GM12878 (cell line): ENCODE data around the gene TOPORS. TPM values are rescaled to one million over a fixed set of nuclear protein-coding genes. Genes with fewer than 3 reads are reported as not detected.

ENCODE experiments used
- ATAC-seq: fragments of 200-7000 bp; cut with Tn5 transposase; 3 replicates; pipeline ENCODE4 v1.9.1; 2020; ENCODE audit warnings: mild to moderate bottlenecking, moderate library complexity
- BruUV-seq: library from RNA; stranded (reverse); fragments of 400-500 nt; replicated peaks from 2 replicates; lab custom pipeline; 2021; lab: Mats Ljungman, UMichigan
- CTCF ChIA-PET: fragments of 300-600 bp; sonication (Branson Sonifier 250); formaldehyde crosslinking; extraction: SDS; loops from one replicate; lab custom pipeline; 2021; ENCODE audit warnings: inconsistent platforms; lab: Yijun Ruan, JAX
- POLR2A ChIA-PET: fragments of 350-600 bp; formaldehyde crosslinking; extraction: SDS; loops from one replicate; lab custom pipeline; 2021; ENCODE audit warnings: inconsistent platforms; lab: Charles Lee
- RAD21 ChIA-PET: fragments of 300-600 bp; sonication (Branson Sonifier 250); formaldehyde crosslinking; loops from one replicate; lab custom pipeline; 2023; ENCODE audit warnings: antibody characterized with exemption; ENCODE audit not compliant: unreplicated experiment; lab: Charles Lee
- SMC1A ChIA-PET: fragments of 300-600 bp; sonication (Branson Sonifier 250); formaldehyde crosslinking; loops from one replicate; lab custom pipeline; 2023; ENCODE audit not compliant: unreplicated experiment, uncharacterized antibody; lab: Charles Lee
- DNase-seq: peaks from one replicate; pipeline ENCODE4 v3.0.0-alpha.2; 2011; ENCODE audit warnings: low read depth, low spot score
- FAIRE-seq: peaks from 3 replicates; lab custom pipeline; 2011; peaks lifted over from hg19 to GRCh38; lab: Jason Lieb, UNC
- H2AFZ ChIP-seq: 2 replicates; pipeline ENCODE4 v1.6.0; 2011; ENCODE audit warnings: low read depth, low read length, control low read depth; ENCODE audit not compliant: control insufficient read depth
- H3K27ac ChIP-seq: 2 replicates; pipeline ENCODE4 v1.5.1; 2011; ENCODE audit warnings: control low read depth; ENCODE audit not compliant: control insufficient read depth, insufficient read depth
- H3K27me3 ChIP-seq, 2 experiments: replicated peaks in 1 of 2; 2 replicates each; pipeline versions ENCODE4 v1.6.0 to v1.6.1; 2011; ENCODE audit warnings: low read length in 1 of 2; ENCODE audit not compliant: control insufficient read depth in 2 of 2, insufficient read depth in 2 of 2
- H3K36me3 ChIP-seq, 2 experiments: 2 replicates each; pipeline ENCODE4 v1.5.1; 2011; ENCODE audit warnings: low read length in 1 of 2; ENCODE audit not compliant: control insufficient read depth in 2 of 2, insufficient read depth in 2 of 2
- H3K4me1 ChIP-seq: 2 replicates; pipeline ENCODE4 v1.6.1; 2011; ENCODE audit warnings: mild to moderate bottlenecking, low read length, moderate library complexity, mixed read lengths; ENCODE audit not compliant: control insufficient read depth, insufficient read depth
- H3K4me2 ChIP-seq: 2 replicates; pipeline ENCODE4 v1.6.0; 2011; ENCODE audit warnings: control low read depth; ENCODE audit not compliant: control insufficient read depth, insufficient read depth
- H3K4me3 ChIP-seq: fragments of 200-600 bp; sonication (generic); 2 replicates; pipeline ENCODE4 v1.5.1; 2016
- H3K79me2 ChIP-seq: 2 replicates; pipeline ENCODE4 v1.6.0; 2011; ENCODE audit warnings: low read length; ENCODE audit not compliant: control insufficient read depth, insufficient read depth
- H3K9ac ChIP-seq: 2 replicates; pipeline ENCODE4 v1.8.0; 2011; ENCODE audit warnings: low read length, control low read depth, mixed read lengths; ENCODE audit not compliant: control insufficient read depth, insufficient read depth
- H3K9me3 ChIP-seq: replicated peaks from 3 replicates; pipeline ENCODE4 v1.5.1; 2011; ENCODE audit warnings: mild to moderate bottlenecking, low read length; ENCODE audit not compliant: control insufficient read depth, insufficient read depth
- H4K20me1 ChIP-seq: 2 replicates; pipeline ENCODE4 v1.6.0; 2011; ENCODE audit not compliant: control insufficient read depth, insufficient read depth
- ATF3 ChIP-seq: IDR thresholded peaks from 2 replicates; pipeline ENCODE4 v1.6.1; 2011; ENCODE audit warnings: low read depth, mild to moderate bottlenecking, low read length, moderate library complexity, borderline replicate concordance; ENCODE audit errors: extremely low read depth
- BCL11A ChIP-seq: IDR thresholded peaks from 2 replicates; pipeline ENCODE4 v1.6.1; 2011; ENCODE audit warnings: low read depth, low read length
- FOXM1 ChIP-seq: IDR thresholded peaks from 2 replicates; pipeline ENCODE4 v1.6.1; 2012; ENCODE audit warnings: low read depth, mild to moderate bottlenecking, inconsistent platforms, low read length, moderate library complexity
- KAT2A ChIP-seq: conservative IDR thresholded peaks from 2 replicates; pipeline ENCODE4 v1.6.1; 2011; ENCODE audit warnings: low read depth, low read length; ENCODE audit not compliant: control insufficient read depth
- NRF1 ChIP-seq: conservative IDR thresholded peaks from 2 replicates; pipeline ENCODE4 v1.6.1; 2011; ENCODE audit warnings: mild to moderate bottlenecking, low read depth, low read length, improper control_type of control experiment
- RELA ChIP-seq: fragments of 450-650 bp; IDR thresholded peaks from 2 replicates; pipeline ENCODE4 v1.8.0; 2014; ENCODE audit warnings: borderline replicate concordance; ENCODE audit not compliant: partially characterized antibody
- REST ChIP-seq: IDR thresholded peaks from 2 replicates; pipeline ENCODE4 v1.6.1; 2012; ENCODE audit warnings: mild to moderate bottlenecking, low read depth, low read length
- RFX5 ChIP-seq: IDR thresholded peaks from 2 replicates; pipeline ENCODE4 v1.6.1; 2011; ENCODE audit warnings: low read depth, low read length, improper control_type of control experiment
- TCF12 ChIP-seq: IDR thresholded peaks from 2 replicates; pipeline ENCODE4 v1.6.1; 2011; ENCODE audit warnings: low read depth, mild to moderate bottlenecking, low read length
- YBX1 ChIP-seq: fragments of 450-650 bp; IDR thresholded peaks from 2 replicates; pipeline ENCODE4 v1.6.1; 2016; ENCODE audit warnings: antibody characterized with exemption
- ZNF592 ChIP-seq: fragments of 450-650 bp; IDR thresholded peaks from 2 replicates; pipeline ENCODE4 v1.6.1; 2017; ENCODE audit warnings: mild to moderate bottlenecking, moderate library complexity
- WGBS: methylation state at CpG from one replicate; pipeline ENCODE4 v1.1.6; 2016; ENCODE audit warnings: low lambda C conversion rate; ENCODE audit not compliant: insufficient replicate concordance, insufficient coverage; ENCODE audit errors: missing lambda C conversion rate; 5-methylcytosine and 5-hydroxymethylcytosine counted together
- in situ Hi-C: fragments of 300-500 bp; cut with MboI; formaldehyde crosslinking; loops from 9 replicates; pipeline ENCODE4 v1.14.3; 2018; ENCODE audit warnings: mixed read lengths
- intact Hi-C: fragments of 100-400 bp; cut with micrococcal nuclease; formaldehyde crosslinking; loops from one replicate; pipeline ENCODE4 v1.14.2; 2022; ENCODE audit not compliant: unreplicated experiment
- polyA plus RNA-seq, 11 experiments: library from polyadenylated mRNA; depleted of rRNA in 4 of 11; unstranded in 6 of 11; stranded (reverse) in 5 of 11; fragments of >200 nt; fragmentation: Nextera tagmentation in 4 of 11; fragmentation: Illumina TruSeq in 1 of 11; extraction: Ambion mirVana in 4 of 11; extraction: Trizol in 1 of 11; gene quantifications; 1 replicate in 1 of 11; 2 replicates in 10 of 11; pipeline versions ENCODE4 v1.2.1 to v1.2.3, GENCODE V29; 2011 to 2016; ENCODE audit warnings: inconsistent platforms in 2 of 11, missing spikeins in 2 of 11, low read depth in 1 of 11
- total RNA-seq, 4 experiments: library from RNA; depleted of rRNA in 3 of 4; stranded (reverse); fragments of >200 nt in 3 of 4; fragmentation: Illumina TruSeq in 1 of 4; extraction: Trizol in 1 of 4; gene quantifications; 2 replicates each; pipeline versions ENCODE4 v1.2.1 to v1.2.3, GENCODE V29; 2013 to 2021
- TF ChIP-seq, protein P1 (sequence below): IDR thresholded peaks from 2 replicates; pipeline ENCODE4 v1.6.1; 2011; ENCODE audit warnings: mild to moderate bottlenecking, low read depth, low read length, moderate library complexity; ENCODE audit not compliant: insufficient replicate concordance

The TOPORS gene
- total and polyA plus RNA-seq, 10 of the 15 experiments (the other 5 are each of a cell fraction or from before 2014, with no cell fraction given): 6.0 to 27.8 (median 14.3) TPM

DNA sequence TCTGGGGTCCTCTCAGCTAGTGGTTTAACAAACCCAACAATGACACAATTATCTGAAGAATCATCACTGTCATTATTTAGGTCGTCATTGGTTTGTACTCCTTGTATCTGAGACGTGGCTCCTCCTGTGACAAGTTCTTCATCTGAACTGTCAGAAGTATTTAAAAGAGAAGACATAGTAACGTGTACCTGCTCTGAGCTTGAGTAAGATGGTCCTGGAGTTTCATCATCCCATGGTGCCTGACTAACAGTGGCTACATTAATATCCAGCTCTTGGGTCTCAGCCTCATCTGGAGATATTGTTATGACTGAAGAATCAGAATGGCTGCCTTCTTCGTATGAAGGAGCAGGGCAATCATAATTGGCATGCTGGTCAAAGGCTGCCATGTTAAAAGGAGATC, 9.3 kb downstream of the TOPORS start (continued):
- TF ChIP-seq ZNF592 (no peak), NRF1 (no peak), YBX1 (no peak)
- TF ChIP-seq, all 136 proteins: peak for 0

DNA sequence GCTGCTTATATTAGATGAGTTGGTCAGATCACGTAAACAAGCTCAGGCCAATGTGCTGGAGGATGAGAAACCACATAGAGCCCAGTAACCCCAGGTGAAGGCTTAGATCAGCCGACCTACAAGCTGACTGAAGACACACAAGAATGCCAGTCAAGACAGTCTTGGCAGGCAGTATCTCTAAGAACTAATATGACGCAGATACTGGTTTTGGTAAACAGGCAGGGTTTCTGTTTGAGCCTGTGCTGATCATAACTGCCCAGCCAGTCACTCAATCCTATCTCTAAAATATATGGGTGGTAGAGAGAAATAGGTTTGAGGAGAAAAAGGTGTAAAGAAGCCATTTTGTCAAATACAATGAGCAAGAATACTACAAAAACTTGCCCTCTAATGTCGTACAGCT, 18.6 kb downstream of the TOPORS start:
- SMC1A ChIA-PET: no interaction called here
- Histone ChIP-seq H3K36me3 (no peaks in the 10 kb centered on the region), H3K9me3 (no peaks in the 10 kb centered on the region; the same call in 2 of the 3 replicates), H3K4me2 (no peak overlapping the region), H4K20me1 (no peaks in the 10 kb centered on the region), H3K79me2 (no peaks in the 10 kb centered on the region), H3K27ac (no peak overlapping the region), H3K4me3 (no peak overlapping the region), H3K27me3 (no peaks in the 10 kb centered on the region), H3K9ac (no peak overlapping the region), H3K4me1 (no peaks in the 10 kb centered on the region), H2AFZ (no peak overlapping the region)
- ATAC-seq (no peak), FAIRE-seq (no peak), DNase-seq (no peak)
- RAD21 ChIA-PET: no interaction called here
- CTCF ChIA-PET: interaction anchor here (0.7 to 1.8 kb wide), 3 partner anchors 9 to 46 kb away, joined by 3 to 5 read pairs (median 3); no protein-coding TSS in a partner anchor
- WGBS: 97% methylated on average over 4 of the region's 4 CpGs
- no TSS peak for BruUV-seq
- POLR2A ChIA-PET: no interaction called here
- intact Hi-C loops (no loop called here), in situ Hi-C loops (no loop called here)
- no peak for TF ChIP-seq KAT2A
- TF ChIP-seq RFX5: no peak
- TF ChIP-seq FOXM1: no peak
- no peak for TF ChIP-seq ATF3
- TF ChIP-seq RELA: no peak
- no peak for TF ChIP-seq REST
- TF ChIP-seq BCL11A: no peak
- TF ChIP-seq, protein P1, sequence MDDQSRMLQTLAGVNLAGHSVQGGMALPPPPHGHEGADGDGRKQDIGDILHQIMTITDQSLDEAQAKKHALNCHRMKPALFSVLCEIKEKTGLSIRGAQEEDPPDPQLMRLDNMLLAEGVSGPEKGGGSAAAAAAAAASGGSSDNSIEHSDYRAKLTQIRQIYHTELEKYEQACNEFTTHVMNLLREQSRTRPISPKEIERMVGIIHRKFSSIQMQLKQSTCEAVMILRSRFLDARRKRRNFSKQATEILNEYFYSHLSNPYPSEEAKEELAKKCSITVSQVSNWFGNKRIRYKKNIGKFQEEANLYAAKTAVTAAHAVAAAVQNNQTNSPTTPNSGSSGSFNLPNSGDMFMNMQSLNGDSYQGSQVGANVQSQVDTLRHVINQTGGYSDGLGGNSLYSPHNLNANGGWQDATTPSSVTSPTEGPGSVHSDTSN: no peak
- no peak for TF ChIP-seq TCF12
